HepG2 (cell line): ENCODE measurements around the gene TCF23. TPM values are rescaled to one million over a fixed set of nuclear protein-coding genes. Genes with fewer than 3 reads are reported as not detected.

Source experiments
- EED ChIP-seq: sonication (generic); formaldehyde crosslinking; IDR thresholded peaks from 2 replicates; pipeline ENCODE4 v1.5.0; 2020; ENCODE audit warnings: mild to moderate bottlenecking, missing genetic modification reagents
- FOXK1 ChIP-seq: sonication (generic); formaldehyde crosslinking; IDR thresholded peaks from 2 replicates; pipeline ENCODE4 v1.4.0; 2020; ENCODE audit warnings: low read depth, missing genetic modification reagents, borderline replicate concordance
- HMG20A ChIP-seq: IDR thresholded peaks from 2 replicates; pipeline ENCODE4 v1.6.1; 2016; ENCODE audit warnings: borderline replicate concordance
- NR2F6 ChIP-seq, 2 experiments: IDR thresholded peaks; 2 replicates each; pipeline ENCODE4 v1.6.1; 2016; ENCODE audit warnings: antibody characterized with exemption in 1 of 2, mild to moderate bottlenecking in 1 of 2
- ZNF644 ChIP-seq: IDR thresholded peaks from 2 replicates; pipeline ENCODE4 v1.6.1; 2016; ENCODE audit warnings: low read depth
- ZNF7 ChIP-seq: IDR thresholded peaks from 2 replicates; pipeline ENCODE4 v1.6.1; 2016; ENCODE audit warnings: missing biosample characterization, missing genetic modification reagents
- ZNF749 ChIP-seq: sonication (generic); formaldehyde crosslinking; IDR thresholded peaks from 2 replicates; pipeline ENCODE4 v1.8.0; 2022; ENCODE audit warnings: mild to moderate bottlenecking, missing genetic modification reagents, moderate library complexity, borderline replicate concordance
- ZNF777 ChIP-seq: sonication (generic); formaldehyde crosslinking; IDR thresholded peaks from 2 replicates; pipeline ENCODE4 v1.4.0; 2020; ENCODE audit warnings: missing genetic modification reagents
- ZNF782 ChIP-seq: sonication (generic); formaldehyde crosslinking; IDR thresholded peaks from 2 replicates; pipeline ENCODE4 v1.4.0; 2020; ENCODE audit warnings: missing genetic modification reagents, mild to moderate bottlenecking, borderline replicate concordance
- polyA plus RNA-seq, 8 experiments: library from polyadenylated mRNA; depleted of rRNA in 3 of 8; stranded (reverse) in 7 of 8; unstranded in 1 of 8; fragments of >200 nt; fragmentation: Illumina TruSeq in 4 of 8; extraction: Trizol in 4 of 8; gene quantifications; 2 replicates each; pipeline versions ENCODE4 v1.2.1 to v1.2.3, GENCODE V29; 2011 to 2016; ENCODE audit warnings: low read depth in 4 of 8, missing spikeins in 1 of 8, mixed read lengths in 1 of 8; ENCODE audit not compliant: insufficient read depth in 1 of 8
- total RNA-seq, 5 experiments: library from RNA; depleted of rRNA; stranded (reverse); fragments of >200 nt; fragmentation: Illumina TruSeq; extraction: Trizol; gene quantifications; 2 replicates each; pipeline ENCODE4 v1.2.3, GENCODE V29; 2016; ENCODE audit warnings: low read depth in 1 of 5
- TF ChIP-seq, protein P1 (sequence below): sonication (generic); formaldehyde crosslinking; IDR thresholded peaks from 2 replicates; pipeline ENCODE4 v1.4.0; 2020; ENCODE audit warnings: missing genetic modification reagents, mild to moderate bottlenecking, borderline replicate concordance
- TF ChIP-seq, protein P2 (sequence below): sonication (generic); formaldehyde crosslinking; IDR thresholded peaks from 2 replicates; pipeline ENCODE4 v1.4.0; 2020; ENCODE audit warnings: missing genetic modification reagents, borderline replicate concordance
- TF ChIP-seq, protein P3 (sequence below): sonication (generic); formaldehyde crosslinking; IDR thresholded peaks from 2 replicates; pipeline ENCODE4 v1.5.1; 2020; ENCODE audit warnings: mild to moderate bottlenecking, missing genetic modification reagents, moderate library complexity

The TCF23 gene
- total and polyA plus RNA-seq, 2 of the 13 experiments (the other 11 are each of a cell fraction or from before 2014, with no cell fraction given) = 0.02 to 1.4 TPM

DNA sequence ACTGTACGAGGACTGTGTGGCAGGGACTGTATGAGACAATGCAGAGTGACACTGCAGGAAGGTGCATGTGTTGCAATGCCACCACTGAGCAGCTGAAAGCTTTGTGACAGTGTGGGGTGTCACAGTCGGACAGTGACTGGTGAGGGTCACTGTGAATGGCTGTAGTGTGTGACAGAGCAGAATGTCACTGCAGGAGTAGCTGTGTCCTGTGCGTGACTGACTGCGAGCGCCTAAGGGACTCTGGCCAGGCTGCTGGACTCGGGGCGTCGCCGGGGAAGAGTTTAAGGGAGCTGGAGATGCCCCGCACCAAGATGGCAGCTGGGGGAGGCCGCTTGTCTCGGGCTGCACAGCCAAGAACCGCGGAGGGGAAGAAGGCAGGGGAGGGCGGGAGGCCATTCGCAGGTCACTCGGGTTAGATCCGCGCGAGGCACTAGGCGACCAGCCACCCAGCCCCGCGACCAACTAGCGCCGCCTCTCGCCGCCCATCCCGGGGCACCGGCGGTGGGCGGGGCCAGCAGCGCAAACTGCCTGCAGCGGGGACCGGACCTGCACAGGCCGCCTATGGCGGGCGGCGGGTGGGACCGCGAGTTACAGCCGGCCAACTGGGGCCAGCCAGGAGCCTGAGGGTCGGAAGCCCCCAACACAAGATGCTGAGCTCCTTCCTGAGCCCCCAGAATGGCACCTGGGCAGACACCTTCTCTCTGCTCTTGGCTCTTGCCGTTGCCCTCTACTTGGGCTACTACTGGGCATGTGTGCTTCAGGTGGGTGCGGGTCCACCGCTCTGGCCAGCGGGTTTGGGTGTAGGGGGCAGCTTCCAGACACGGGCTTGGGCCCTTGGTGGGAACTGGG is 25.3 kb upstream of the TCF23 start, which contains the start of gene ABHD1 (continued):
- TF ChIP-seq, protein P1, sequence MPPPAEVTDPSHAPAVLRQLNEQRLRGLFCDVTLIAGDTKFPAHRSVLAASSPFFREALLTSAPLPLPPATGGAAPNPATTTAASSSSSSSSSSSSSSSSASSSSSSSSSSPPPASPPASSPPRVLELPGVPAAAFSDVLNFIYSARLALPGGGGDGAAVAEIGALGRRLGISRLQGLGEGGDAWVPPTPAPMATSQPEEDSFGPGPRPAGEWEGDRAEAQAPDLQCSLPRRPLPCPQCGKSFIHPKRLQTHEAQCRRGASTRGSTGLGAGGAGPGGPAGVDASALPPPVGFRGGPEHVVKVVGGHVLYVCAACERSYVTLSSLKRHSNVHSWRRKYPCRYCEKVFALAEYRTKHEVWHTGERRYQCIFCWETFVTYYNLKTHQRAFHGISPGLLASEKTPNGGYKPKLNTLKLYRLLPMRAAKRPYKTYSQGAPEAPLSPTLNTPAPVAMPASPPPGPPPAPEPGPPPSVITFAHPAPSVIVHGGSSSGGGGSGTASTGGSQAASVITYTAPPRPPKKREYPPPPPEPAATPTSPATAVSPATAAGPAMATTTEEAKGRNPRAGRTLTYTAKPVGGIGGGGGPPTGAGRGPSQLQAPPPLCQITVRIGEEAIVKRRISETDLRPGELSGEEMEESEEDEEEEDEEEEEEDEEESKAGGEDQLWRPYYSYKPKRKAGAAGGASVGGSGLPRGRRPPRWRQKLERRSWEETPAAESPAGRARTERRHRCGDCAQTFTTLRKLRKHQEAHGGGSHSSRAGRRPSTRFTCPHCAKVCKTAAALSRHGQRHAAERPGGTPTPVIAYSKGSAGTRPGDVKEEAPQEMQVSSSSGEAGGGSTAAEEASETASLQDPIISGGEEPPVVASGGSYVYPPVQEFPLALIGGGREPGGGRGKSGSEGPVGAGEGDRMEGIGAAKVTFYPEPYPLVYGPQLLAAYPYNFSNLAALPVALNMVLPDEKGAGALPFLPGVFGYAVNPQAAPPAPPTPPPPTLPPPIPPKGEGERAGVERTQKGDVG (CRISPR knock-in tag) = no peak
- peak; percentile 60; the same call in 1 of the 2 replicates for TF ChIP-seq ZNF777 (CRISPR knock-in tag)
- no peak for TF ChIP-seq NR2F6 (IDR thresholded peaks at IDR 0.05)
- no peak for TF ChIP-seq NR2F6 (CRISPR knock-in tag; IDR thresholded peaks at IDR 0.05)
- 0 out of 2 replicates have a peak, but pooled peaks have one; percentile 69 for TF ChIP-seq ZNF749 (CRISPR knock-in tag)
- TF ChIP-seq, protein P2, sequence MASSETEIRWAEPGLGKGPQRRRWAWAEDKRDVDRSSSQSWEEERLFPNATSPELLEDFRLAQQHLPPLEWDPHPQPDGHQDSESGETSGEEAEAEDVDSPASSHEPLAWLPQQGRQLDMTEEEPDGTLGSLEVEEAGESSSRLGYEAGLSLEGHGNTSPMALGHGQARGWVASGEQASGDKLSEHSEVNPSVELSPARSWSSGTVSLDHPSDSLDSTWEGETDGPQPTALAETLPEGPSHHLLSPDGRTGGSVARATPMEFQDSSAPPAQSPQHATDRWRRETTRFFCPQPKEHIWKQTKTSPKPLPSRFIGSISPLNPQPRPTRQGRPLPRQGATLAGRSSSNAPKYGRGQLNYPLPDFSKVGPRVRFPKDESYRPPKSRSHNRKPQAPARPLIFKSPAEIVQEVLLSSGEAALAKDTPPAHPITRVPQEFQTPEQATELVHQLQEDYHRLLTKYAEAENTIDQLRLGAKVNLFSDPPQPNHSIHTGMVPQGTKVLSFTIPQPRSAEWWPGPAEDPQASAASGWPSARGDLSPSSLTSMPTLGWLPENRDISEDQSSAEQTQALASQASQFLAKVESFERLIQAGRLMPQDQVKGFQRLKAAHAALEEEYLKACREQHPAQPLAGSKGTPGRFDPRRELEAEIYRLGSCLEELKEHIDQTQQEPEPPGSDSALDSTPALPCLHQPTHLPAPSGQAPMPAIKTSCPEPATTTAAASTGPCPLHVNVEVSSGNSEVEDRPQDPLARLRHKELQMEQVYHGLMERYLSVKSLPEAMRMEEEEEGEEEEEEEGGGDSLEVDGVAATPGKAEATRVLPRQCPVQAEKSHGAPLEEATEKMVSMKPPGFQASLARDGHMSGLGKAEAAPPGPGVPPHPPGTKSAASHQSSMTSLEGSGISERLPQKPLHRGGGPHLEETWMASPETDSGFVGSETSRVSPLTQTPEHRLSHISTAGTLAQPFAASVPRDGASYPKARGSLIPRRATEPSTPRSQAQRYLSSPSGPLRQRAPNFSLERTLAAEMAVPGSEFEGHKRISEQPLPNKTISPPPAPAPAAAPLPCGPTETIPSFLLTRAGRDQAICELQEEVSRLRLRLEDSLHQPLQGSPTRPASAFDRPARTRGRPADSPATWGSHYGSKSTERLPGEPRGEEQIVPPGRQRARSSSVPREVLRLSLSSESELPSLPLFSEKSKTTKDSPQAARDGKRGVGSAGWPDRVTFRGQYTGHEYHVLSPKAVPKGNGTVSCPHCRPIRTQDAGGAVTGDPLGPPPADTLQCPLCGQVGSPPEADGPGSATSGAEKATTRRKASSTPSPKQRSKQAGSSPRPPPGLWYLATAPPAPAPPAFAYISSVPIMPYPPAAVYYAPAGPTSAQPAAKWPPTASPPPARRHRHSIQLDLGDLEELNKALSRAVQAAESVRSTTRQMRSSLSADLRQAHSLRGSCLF (CRISPR knock-in tag) = no peak
- TF ChIP-seq HMG20A (CRISPR knock-in tag) = no peak
- no peak for TF ChIP-seq ZNF7 (CRISPR knock-in tag)
- TF ChIP-seq, protein P3, sequence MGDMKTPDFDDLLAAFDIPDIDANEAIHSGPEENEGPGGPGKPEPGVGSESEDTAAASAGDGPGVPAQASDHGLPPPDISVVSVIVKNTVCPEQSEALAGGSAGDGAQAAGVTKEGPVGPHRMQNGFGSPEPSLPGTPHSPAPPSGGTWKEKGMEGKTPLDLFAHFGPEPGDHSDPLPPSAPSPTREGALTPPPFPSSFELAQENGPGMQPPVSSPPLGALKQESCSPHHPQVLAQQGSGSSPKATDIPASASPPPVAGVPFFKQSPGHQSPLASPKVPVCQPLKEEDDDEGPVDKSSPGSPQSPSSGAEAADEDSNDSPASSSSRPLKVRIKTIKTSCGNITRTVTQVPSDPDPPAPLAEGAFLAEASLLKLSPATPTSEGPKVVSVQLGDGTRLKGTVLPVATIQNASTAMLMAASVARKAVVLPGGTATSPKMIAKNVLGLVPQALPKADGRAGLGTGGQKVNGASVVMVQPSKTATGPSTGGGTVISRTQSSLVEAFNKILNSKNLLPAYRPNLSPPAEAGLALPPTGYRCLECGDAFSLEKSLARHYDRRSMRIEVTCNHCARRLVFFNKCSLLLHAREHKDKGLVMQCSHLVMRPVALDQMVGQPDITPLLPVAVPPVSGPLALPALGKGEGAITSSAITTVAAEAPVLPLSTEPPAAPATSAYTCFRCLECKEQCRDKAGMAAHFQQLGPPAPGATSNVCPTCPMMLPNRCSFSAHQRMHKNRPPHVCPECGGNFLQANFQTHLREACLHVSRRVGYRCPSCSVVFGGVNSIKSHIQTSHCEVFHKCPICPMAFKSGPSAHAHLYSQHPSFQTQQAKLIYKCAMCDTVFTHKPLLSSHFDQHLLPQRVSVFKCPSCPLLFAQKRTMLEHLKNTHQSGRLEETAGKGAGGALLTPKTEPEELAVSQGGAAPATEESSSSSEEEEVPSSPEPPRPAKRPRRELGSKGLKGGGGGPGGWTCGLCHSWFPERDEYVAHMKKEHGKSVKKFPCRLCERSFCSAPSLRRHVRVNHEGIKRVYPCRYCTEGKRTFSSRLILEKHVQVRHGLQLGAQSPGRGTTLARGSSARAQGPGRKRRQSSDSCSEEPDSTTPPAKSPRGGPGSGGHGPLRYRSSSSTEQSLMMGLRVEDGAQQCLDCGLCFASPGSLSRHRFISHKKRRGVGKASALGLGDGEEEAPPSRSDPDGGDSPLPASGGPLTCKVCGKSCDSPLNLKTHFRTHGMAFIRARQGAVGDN (CRISPR knock-in tag) = peak; percentile 97
- 0 out of 2 replicates have a peak, but pooled peaks have one; percentile 40 for TF ChIP-seq ZNF644 (CRISPR knock-in tag)
- TF ChIP-seq EED (CRISPR knock-in tag) = peak; percentile 20; the same call in 1 of the 2 replicates
- TF ChIP-seq ZNF782 (CRISPR knock-in tag) = peak; percentile 73; the same call in 1 of the 2 replicates
- no peak for TF ChIP-seq FOXK1 (CRISPR knock-in tag)
